HG03521 (cell line): ENCODE data around the gene CHN2.
"Not testable (repeated sequence)": the region's sequence is repeated elsewhere in the genome, so short reads cannot be mapped to it uniquely, and the experiment has no call there.

Experiments used
- ATAC-seq: cut with Tn5 transposase; IDR thresholded peaks from one replicate; pipeline ENCODE4 v1.9.1; 2021; ENCODE audit warnings: mild to moderate bottlenecking, moderate library complexity; ENCODE audit not compliant: unreplicated experiment

The CHN2 gene

DNA sequence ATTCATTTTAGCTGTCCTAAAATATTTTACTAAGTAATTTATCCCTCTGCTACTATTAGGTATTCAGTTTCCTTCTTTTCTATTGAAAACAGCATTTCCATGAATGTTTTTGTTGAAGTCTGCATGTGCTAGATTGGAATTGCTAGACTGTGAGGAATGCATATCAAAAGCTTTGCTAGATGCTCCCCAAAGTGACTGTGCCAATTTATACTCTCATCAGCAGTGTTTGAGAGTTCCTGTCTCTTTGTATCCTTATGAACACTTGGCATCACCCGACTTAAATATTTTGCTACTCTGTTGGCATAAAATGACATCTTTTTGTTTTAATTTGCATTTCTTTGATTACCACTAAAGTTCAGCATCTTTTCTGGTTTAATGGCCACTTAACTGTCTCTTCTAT, 324.0 kb downstream of the CHN2 start:
- ATAC-seq, result no peak

DNA sequence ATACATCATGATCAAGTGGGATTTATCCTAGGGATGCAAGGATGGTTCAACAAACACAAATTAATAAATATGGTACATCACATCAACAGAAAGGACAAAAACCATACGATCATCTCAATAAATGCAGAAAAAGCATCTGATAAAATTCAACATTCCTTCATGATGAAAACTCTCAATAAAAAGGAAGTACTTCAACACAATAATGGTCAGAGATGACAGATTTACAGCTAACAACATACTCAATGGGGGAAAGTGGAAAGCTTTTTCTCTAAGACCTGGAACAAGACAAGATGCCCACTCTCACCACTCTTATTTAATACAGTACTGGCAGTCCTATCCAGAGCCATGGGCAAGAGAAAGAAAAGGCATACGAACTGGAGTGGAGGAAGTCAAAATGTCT, 329.2 kb downstream of the CHN2 start:
- no peak for ATAC-seq

DNA sequence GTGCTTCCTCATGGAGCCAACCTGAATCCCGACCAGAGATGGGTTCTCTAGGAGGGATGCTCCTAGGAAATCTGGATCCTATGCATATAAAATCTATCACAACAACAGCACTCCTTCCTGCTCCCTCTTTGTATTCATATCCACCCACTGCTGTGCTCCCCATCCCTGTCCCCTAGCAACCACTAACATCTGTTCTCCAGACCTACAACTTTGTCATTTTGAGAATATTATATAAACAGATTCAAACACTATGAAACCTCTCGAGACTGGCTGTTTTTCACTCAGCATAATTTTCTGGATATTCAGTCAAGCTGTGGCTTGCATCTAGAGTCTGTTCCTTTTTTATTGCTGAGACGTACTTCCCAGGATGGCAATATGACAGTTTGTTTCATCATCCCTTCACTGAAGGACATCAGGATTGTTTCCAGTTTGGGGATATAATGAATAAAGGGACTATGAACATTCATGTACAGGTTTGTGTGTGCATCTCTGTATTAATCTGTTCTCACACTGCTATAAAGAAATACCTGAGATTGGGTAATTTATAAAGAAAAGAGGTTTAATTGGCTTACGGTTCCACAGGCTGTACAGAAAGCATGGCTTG, 333.0 kb downstream of the CHN2 start:
- no peak for ATAC-seq

GRCh38 chr7:29528526-29528925, 334.0 kb downstream of the CHN2 start:
- not testable (repeated sequence) for ATAC-seq
